Panc1 (cell line): ENCODE measurements around the gene MED31. TPM values are rescaled to one million over a fixed set of nuclear protein-coding genes. Genes with fewer than 3 reads are reported as not detected.

Experiments used
- ATAC-seq: fragments of 200-7000 bp; cut with Tn5 transposase; 2 replicates; pipeline ENCODE4 v1.9.1; 2020; ENCODE audit warnings: mild to moderate bottlenecking, moderate library complexity
- BruUV-seq: library from RNA; stranded (reverse); fragments of 400-500 nt; replicated peaks from 2 replicates; lab custom pipeline; 2021; lab: Mats Ljungman, UMichigan
- CTCF ChIA-PET: fragments of 300-600 bp; sonication (Branson Sonifier 250); formaldehyde crosslinking; loops from one replicate; lab custom pipeline; 2022; ENCODE audit warnings: antibody characterized with exemption; lab: Charles Lee
- POLR2A ChIA-PET: fragments of 300-600 bp; sonication (Branson Sonifier 250); formaldehyde crosslinking; loops from one replicate; lab custom pipeline; 2022; ENCODE audit warnings: antibody characterized with exemption; lab: Charles Lee
- DNase-seq: peaks from one replicate; pipeline ENCODE4 v3.0.0-alpha.2; 2010; ENCODE audit warnings: low read depth, low spot score
- H3K27ac ChIP-seq: 2 replicates; pipeline ENCODE4 v1.5.1; 2011; ENCODE audit warnings: mild to moderate bottlenecking, low read length, inconsistent platforms
- H3K27me3 ChIP-seq: fragments of 200-500 bp; sonication (Bioruptor generic); 2 replicates; pipeline ENCODE4 v1.6.0; 2014; ENCODE audit warnings: low read length, inconsistent platforms; ENCODE audit not compliant: control insufficient read depth, insufficient read depth
- H3K36me3 ChIP-seq: fragments of 200-500 bp; sonication (Bioruptor generic); 2 replicates; pipeline ENCODE4 v1.5.1; 2014; ENCODE audit warnings: inconsistent platforms, mild to moderate bottlenecking, low read length, moderate library complexity; ENCODE audit not compliant: control insufficient read depth, insufficient read depth
- H3K4me1 ChIP-seq: 2 replicates; pipeline ENCODE4 v1.5.1; 2011; ENCODE audit warnings: inconsistent platforms, mild to moderate bottlenecking, low read length, moderate library complexity; ENCODE audit not compliant: control insufficient read depth, insufficient read depth
- H3K4me3 ChIP-seq, 2 experiments: 2 replicates each; pipeline ENCODE4 v1.5.1; 2011 to 2012; ENCODE audit warnings: low read depth in 2 of 2, low read length in 2 of 2, mild to moderate bottlenecking in 2 of 2, inconsistent platforms in 1 of 2, moderate library complexity in 1 of 2
- H3K9me3 ChIP-seq: fragments of 200-500 bp; sonication (Bioruptor generic); 2 replicates; pipeline ENCODE4 v1.5.1; 2014; ENCODE audit warnings: low read depth, mild to moderate bottlenecking, inconsistent platforms, low read length, moderate library complexity; ENCODE audit not compliant: control insufficient read depth, insufficient read depth
- CTCF ChIP-seq: fragments of 450-650 bp; IDR thresholded peaks from 2 replicates; pipeline ENCODE4 v1.5.1; 2017; ENCODE audit warnings: mild to moderate bottlenecking
- POLR2AphosphoS5 ChIP-seq: IDR thresholded peaks from 2 replicates; pipeline ENCODE4 v1.6.1; 2012; ENCODE audit warnings: mild to moderate bottlenecking, low read depth, low read length, moderate library complexity
- REST ChIP-seq, 2 experiments: IDR thresholded peaks; 2 replicates each; pipeline ENCODE4 v1.6.1; 2011 to 2012; ENCODE audit warnings: low read depth in 2 of 2, control low read depth in 1 of 2, low read length in 1 of 2, mild to moderate bottlenecking in 1 of 2, moderate library complexity in 1 of 2; ENCODE audit not compliant: insufficient read depth in 1 of 2
- SIN3A ChIP-seq: IDR thresholded peaks from 2 replicates; pipeline ENCODE4 v1.6.1; 2012; ENCODE audit warnings: low read depth, mild to moderate bottlenecking, low read length, moderate library complexity, borderline replicate concordance; ENCODE audit not compliant: insufficient read depth
- TCF7L2 ChIP-seq: IDR thresholded peaks from 2 replicates; pipeline ENCODE4 v1.6.1; 2011; ENCODE audit warnings: mild to moderate bottlenecking, low read depth, low read length, inconsistent platforms
- in situ Hi-C: cut with HindIII; loops from 2 replicates; pipeline ENCODE4 v1.10.0; 2016; ENCODE audit warnings: low sequenced_read_pairs, low pct_unique_long_range_greater_than_20kb
- intact Hi-C: fragments of 100-400 bp; cut with micrococcal nuclease; formaldehyde crosslinking; loops from one replicate; pipeline ENCODE4 v1.10.0; 2022; ENCODE audit not compliant: unreplicated experiment
- total RNA-seq: library from RNA; stranded (reverse); gene quantifications from one replicate; pipeline ENCODE4 v1.2.1, GENCODE V29; 2021; ENCODE audit not compliant: unreplicated experiment

MED31 gene
- total RNA-seq, 1 experiment from 2014 or later, result 18.6 TPM

DNA sequence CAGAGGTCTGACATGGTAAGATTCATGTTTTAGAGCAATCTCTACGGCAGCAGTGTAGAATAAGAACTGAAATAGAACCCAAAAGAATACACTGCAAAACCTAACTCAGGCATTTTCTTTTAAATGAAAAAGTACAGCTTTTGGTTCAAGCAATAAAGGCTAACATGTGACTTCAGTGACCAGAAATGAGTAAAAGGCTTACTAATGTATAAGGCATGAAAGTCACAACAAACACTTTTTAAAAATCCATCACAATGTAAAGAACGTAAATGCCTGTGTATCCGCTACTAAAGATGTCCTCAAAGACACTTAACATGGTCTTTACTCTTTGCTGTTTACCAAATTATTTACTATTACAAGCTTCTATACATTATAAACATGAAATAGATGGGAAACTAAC is 27.5 kb downstream of the MED31 start:
- H3K36me3 ChIP-seq, result peaks cover 20% of the 10 kb centered on the region
- BruUV-seq, result no TSS peak
- no peaks in the 10 kb centered on the region for H3K4me1 ChIP-seq
- CTCF ChIA-PET, result no interaction called here
- no peaks in the 10 kb centered on the region for H3K27me3 ChIP-seq
- H3K27ac ChIP-seq, result no peak overlapping the region
- intact Hi-C loops (no loop called here), in situ Hi-C loops (no loop called here)
- DNase-seq (no peak), ATAC-seq (no peak)
- no peak overlapping the region for H3K4me3 ChIP-seq
- H3K9me3 ChIP-seq, result no peaks in the 10 kb centered on the region
- no peak for TF ChIP-seq REST (IDR thresholded peaks at IDR 0.05; ENCODE audit: insufficient read depth in 1 of 2, low read depth in 2 of 2, low read length in 1 of 2)
- TF ChIP-seq SIN3A, result no peak
- TF ChIP-seq TCF7L2, result no peak
- POLR2A ChIA-PET, result no interaction called here

- H3K36me3 ChIP-seq, result peaks cover 28% of the 10 kb centered on the region
- H3K27ac ChIP-seq, result no peak overlapping the region
- intact Hi-C loops, result no loop called here
- H3K4me3 ChIP-seq, result no peak overlapping the region
- in situ Hi-C loops, result no loop called here
- H3K4me1 ChIP-seq, result no peaks in the 10 kb centered on the region
- H3K27me3 ChIP-seq, result no peaks in the 10 kb centered on the region
- ChIA-PET POLR2A (no interaction called here), CTCF (no interaction called here)
- TF ChIP-seq TCF7L2 (no peak), CTCF (no peak), REST (IDR thresholded peaks at IDR 0.05; ENCODE audit: insufficient read depth in 1 of 2, low read depth in 2 of 2, low read length in 1 of 2) (no peak), POLR2AphosphoS5 (no peak), SIN3A (no peak)
- ATAC-seq, result no peak
- no peak for DNase-seq
- no TSS peak for BruUV-seq
- no peaks in the 10 kb centered on the region for H3K9me3 ChIP-seq
Measured at GRCh38 chr17:6611231-6611630, 40.2 kb downstream of the MED31 start.
